Astrocyte of the cerebellum (primary cell): ENCODE results near the gene TNK2.
"Not testable (repeated sequence)": the region's sequence is repeated elsewhere in the genome, so short reads cannot be mapped to it uniquely, and the experiment has no call there.

Experiments
- DNase-seq: peaks from one replicate; pipeline ENCODE4 v3.0.0-alpha.2; 2011; ENCODE audit warnings: low read depth
- H3K4me3 ChIP-seq: 2 replicates; pipeline ENCODE4 v1.5.1; 2011; ENCODE audit warnings: mild to moderate bottlenecking, low read depth, low read length, moderate library complexity
- CTCF ChIP-seq: IDR thresholded peaks from 2 replicates; pipeline ENCODE4 v1.5.1; 2012; ENCODE audit warnings: low read length, low read depth, moderate library complexity, mild to moderate bottlenecking; ENCODE audit errors: missing control alignments
- in situ Hi-C: cut with HindIII; loops from 2 replicates; pipeline ENCODE4 v1.10.0; 2017; ENCODE audit warnings: low sequenced_read_pairs

TNK2 gene

DNA sequence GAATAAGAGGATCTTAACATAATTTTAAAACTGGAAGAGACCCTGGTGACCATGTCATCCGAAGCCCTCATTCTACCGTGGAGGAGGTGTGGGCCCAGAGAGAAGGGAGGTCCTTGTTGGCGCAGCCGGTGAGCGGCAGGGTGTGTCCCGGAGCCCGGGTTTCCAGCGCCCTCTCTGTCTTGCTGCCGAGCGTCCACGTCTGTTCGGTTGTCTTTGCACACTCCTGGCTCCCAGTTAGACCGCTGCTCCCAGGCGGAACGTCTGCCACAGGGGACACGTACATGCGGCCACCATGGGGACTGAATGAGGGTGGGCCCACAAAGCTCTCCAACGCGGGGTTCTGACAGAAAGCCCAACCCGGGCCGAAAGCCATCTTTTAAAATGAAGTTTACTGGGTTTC lies 90.0 kb downstream of the TNK2 start:
- in situ Hi-C loops, result no loop called here
- no peak overlapping the region for H3K4me3 ChIP-seq
- DNase-seq, result no peak
- TF ChIP-seq CTCF, result no peak

- TF ChIP-seq CTCF, result no peak
- H3K4me3 ChIP-seq, result no peak overlapping the region
- DNase-seq, result no peak
- in situ Hi-C loops, result no loop called here
Observed at GRCh38 chr3:195817578-195818135, 90.7 kb downstream of the TNK2 start.

GRCh38 chr3:195816276-195816913 lies 92.0 kb downstream of the TNK2 start:
- in situ Hi-C loops, H3K4me3 ChIP-seq, DNase-seq: not testable (repeated sequence)

- no peak for TF ChIP-seq CTCF
- DNase-seq, result no peak
- H3K4me3 ChIP-seq, result no peak overlapping the region
- in situ Hi-C loops, result no loop called here
Observed at GRCh38 chr3:195815169-195815771, 93.1 kb downstream of the TNK2 start.

DNA sequence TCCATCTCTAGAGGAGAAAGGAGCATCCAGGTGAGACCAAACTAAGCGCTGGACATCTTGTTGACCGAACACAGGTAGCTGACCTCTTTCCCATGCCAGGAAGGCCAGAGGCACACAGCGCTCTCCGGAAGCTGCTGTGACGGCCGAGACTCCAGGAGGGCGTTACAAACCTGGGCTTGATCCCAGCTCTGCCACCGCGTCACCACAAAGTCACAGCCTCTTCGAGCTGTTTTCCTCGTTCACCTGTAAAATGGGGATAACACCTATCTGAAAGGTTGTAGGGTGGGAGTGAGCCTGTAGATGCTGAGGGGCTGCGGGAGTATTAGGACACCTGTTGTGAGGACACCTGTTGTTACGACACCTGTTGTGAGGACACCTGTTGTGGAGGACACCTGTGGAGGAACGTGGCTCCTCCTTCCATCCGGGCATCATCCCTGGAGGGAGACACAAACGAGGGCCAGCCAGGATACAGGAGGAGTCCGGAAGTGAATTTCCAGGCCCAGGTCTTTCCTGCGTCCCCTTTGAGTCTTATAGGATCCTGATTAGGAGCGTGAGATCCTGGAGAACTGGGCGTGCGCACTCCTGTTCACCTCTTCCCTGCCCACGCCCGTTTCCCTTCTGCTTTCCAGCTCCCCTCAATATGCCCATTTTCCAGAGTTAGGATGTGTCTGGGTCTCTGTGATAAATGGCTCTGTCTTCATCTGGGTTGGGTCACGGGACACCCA lies 94.3 kb downstream of the TNK2 start:
- TF ChIP-seq CTCF, result no peak
- in situ Hi-C loops, result no loop called here
- no peak overlapping the region for H3K4me3 ChIP-seq
- DNase-seq, result no peak
